B cell (primary cell): ENCODE results near the gene PCK1. TPM values are rescaled to one million over a fixed set of nuclear protein-coding genes. Genes with fewer than 3 reads are reported as not detected.

Experiments used
- ATAC-seq: fragments of 200-7000 bp; cut with Tn5 transposase; one replicate; pipeline ENCODE4 v1.10.0; 2021; ENCODE audit warnings: low read depth, mild to moderate bottlenecking, moderate number of reproducible peaks, moderate library complexity
- CTCF ChIA-PET: fragments of 350-600 bp; sonication (Branson Sonifier 250); formaldehyde crosslinking; loops from one replicate; lab custom pipeline; 2021; ENCODE audit warnings: antibody characterized with exemption, inconsistent platforms; lab: Charles Lee
- POLR2A ChIA-PET: fragments of 350-600 bp; sonication (Branson Sonifier 250); formaldehyde crosslinking; loops from one replicate; lab custom pipeline; 2021; ENCODE audit warnings: antibody characterized with exemption; lab: Charles Lee
- DNase-seq: peaks from one replicate; pipeline ENCODE4 v3.0.0; 2013
- H2AFZ ChIP-seq: 2 replicates; pipeline ENCODE4 v1.6.1; 2012; ENCODE audit warnings: mild to moderate bottlenecking, low read depth, low read length; ENCODE audit not compliant: insufficient read depth, poor library complexity, severe bottlenecking
- H3K27ac ChIP-seq, 2 donors: 1 replicate in 1 of 2; 2 replicates in 1 of 2; pipeline ENCODE4 v1.5.1; 2012 to 2013; ENCODE audit warnings: low read length in 2 of 2, mild to moderate bottlenecking in 2 of 2, moderate library complexity in 1 of 2
- H3K27me3 ChIP-seq, 4 experiments: fragments of 200-600 bp in 1 of 4; sonication (generic) in 1 of 4; replicated peaks in 1 of 4; 1 replicate in 2 of 4; 2 replicates in 2 of 4; pipeline versions ENCODE4 v1.6.1 to v1.7.0; 2013 to 2016; ENCODE audit warnings: low read length in 3 of 4, mild to moderate bottlenecking in 2 of 4, mixed read lengths in 1 of 4, moderate library complexity in 1 of 4; ENCODE audit not compliant: insufficient read depth in 4 of 4, control insufficient read depth in 3 of 4; ENCODE audit errors: control extremely low read depth in 1 of 4
- H3K36me3 ChIP-seq, 2 experiments: replicated peaks in 1 of 2; 1 replicate in 1 of 2; 2 replicates in 1 of 2; pipeline versions ENCODE4 v1.6.1 to v1.7.1; 2013; ENCODE audit warnings: low read length in 1 of 2; ENCODE audit not compliant: insufficient read depth in 2 of 2, control insufficient read depth in 1 of 2; ENCODE audit errors: control extremely low read depth in 1 of 2, extremely low read depth in 1 of 2
- H3K4me1 ChIP-seq, 2 donors: fragments of 200-600 bp in 1 of 2; sonication (generic) in 1 of 2; 1 replicate in 1 of 2; 2 replicates in 1 of 2; pipeline versions ENCODE4 v1.5.1 to v1.6.1; 2013 to 2017; ENCODE audit warnings: low read length in 2 of 2; ENCODE audit not compliant: control insufficient read depth in 2 of 2, insufficient read depth in 2 of 2
- H3K4me2 ChIP-seq: replicated peaks from 2 replicates; pipeline ENCODE3; 2012; ENCODE audit warnings: mild to moderate bottlenecking, low read depth, low read length; ENCODE audit not compliant: poor library complexity, severe bottlenecking
- H3K4me3 ChIP-seq, 5 experiments: fragments of 200-600 bp in 1 of 5; sonication (generic) in 1 of 5; 1 replicate in 3 of 5; 2 replicates in 2 of 5; pipeline versions ENCODE4 v1.5.1 to v1.7.0; 2011 to 2016; ENCODE audit warnings: low read length in 4 of 5, mild to moderate bottlenecking in 4 of 5, low read depth in 2 of 5, control low read depth in 1 of 5, moderate library complexity in 1 of 5; ENCODE audit not compliant: insufficient read depth in 1 of 5; ENCODE audit errors: control extremely low read depth in 1 of 5, extremely low read depth in 1 of 5
- H3K79me2 ChIP-seq: fragments of 200-600 bp; sonication (generic); one replicate; pipeline ENCODE4 v1.6.0; 2016; ENCODE audit warnings: low read length; ENCODE audit not compliant: control insufficient read depth, insufficient read depth
- H3K9ac ChIP-seq: fragments of 200-600 bp; sonication (generic); 2 replicates; pipeline ENCODE4 v1.6.1; 2017; ENCODE audit warnings: mild to moderate bottlenecking, low read length, moderate library complexity
- H3K9me3 ChIP-seq, 3 donors: one replicate each; pipeline versions ENCODE4 v1.6.1 to v1.7.1; 2013; ENCODE audit warnings: low read length in 2 of 3; ENCODE audit not compliant: control insufficient read depth in 2 of 3, insufficient read depth in 1 of 3; ENCODE audit errors: control extremely low read depth in 1 of 3
- H4K20me1 ChIP-seq: 2 replicates; pipeline ENCODE4 v1.6.0; 2012; ENCODE audit warnings: mild to moderate bottlenecking, low read length; ENCODE audit not compliant: insufficient read depth, control insufficient read depth, poor library complexity, severe bottlenecking
- H3K27ac Mint-ChIP-seq: one replicate; pipeline ENCODE4 v1.8.0; 2021; ENCODE audit warnings: mixed read lengths
- H3K27me3 Mint-ChIP-seq: one replicate; pipeline ENCODE4 v1.8.0; 2021; ENCODE audit warnings: mixed read lengths
- H3K4me1 Mint-ChIP-seq: one replicate; pipeline ENCODE4 v1.8.0; 2021; ENCODE audit warnings: mixed read lengths
- H3K4me3 Mint-ChIP-seq: one replicate; pipeline ENCODE4 v1.8.0; 2021; ENCODE audit warnings: mixed read lengths
- H3K9me3 Mint-ChIP-seq: one replicate; pipeline ENCODE4 v1.8.0; 2022; ENCODE audit warnings: mixed read lengths; ENCODE audit not compliant: insufficient read depth
- EZH2 ChIP-seq: IDR thresholded peaks from 2 replicates; pipeline ENCODE4 v1.6.1; 2012; ENCODE audit warnings: borderline replicate concordance, low read depth, mild to moderate bottlenecking, moderate library complexity, low read length; ENCODE audit not compliant: insufficient read depth, poor library complexity, severe bottlenecking
- WGBS: methylation state at CpG from one replicate; pipeline ENCODE4 v1.1.5; 2013; ENCODE audit warnings: missing lambda C conversion rate; ENCODE audit not compliant: insufficient coverage; 5-methylcytosine and 5-hydroxymethylcytosine counted together
- intact Hi-C: fragments of 100-400 bp; cut with micrococcal nuclease; formaldehyde crosslinking; loops from one replicate; pipeline ENCODE4 v1.10.0; 2022
- polyA plus RNA-seq: library from polyadenylated mRNA; depleted of rRNA; stranded (reverse); fragments of >200 nt; gene quantifications from 2 replicates; pipeline ENCODE4 v1.2.3, GENCODE V29; 2012
- total RNA-seq, 2 donors: library from RNA; stranded (reverse); fragments of 120-200 nt in 1 of 2; gene quantifications; 1 replicate in 1 of 2; 2 replicates in 1 of 2; pipeline versions ENCODE4 v1.2.3 to v1.2.4, GENCODE V29; 2013 to 2022
- TF ChIP-seq, protein P1 (sequence below): fragments of 200-600 bp; IDR thresholded peaks from one replicate; pipeline ENCODE4 v1.8.0; 2022; ENCODE audit warnings: antibody characterized with exemption, mild to moderate bottlenecking

PCK1 gene
- total and polyA plus RNA-seq, 2 donors (not counting 1 experiment from before 2014, with no cell fraction given): not detected

- H3K9me3 ChIP-seq: no peaks in the 10 kb centered on the region
- peaks cover 0 to 71% of the 10 kb centered on the region in 2 experiments for H3K36me3 ChIP-seq
- no peak for TF ChIP-seq EZH2
- TF ChIP-seq, protein P1, sequence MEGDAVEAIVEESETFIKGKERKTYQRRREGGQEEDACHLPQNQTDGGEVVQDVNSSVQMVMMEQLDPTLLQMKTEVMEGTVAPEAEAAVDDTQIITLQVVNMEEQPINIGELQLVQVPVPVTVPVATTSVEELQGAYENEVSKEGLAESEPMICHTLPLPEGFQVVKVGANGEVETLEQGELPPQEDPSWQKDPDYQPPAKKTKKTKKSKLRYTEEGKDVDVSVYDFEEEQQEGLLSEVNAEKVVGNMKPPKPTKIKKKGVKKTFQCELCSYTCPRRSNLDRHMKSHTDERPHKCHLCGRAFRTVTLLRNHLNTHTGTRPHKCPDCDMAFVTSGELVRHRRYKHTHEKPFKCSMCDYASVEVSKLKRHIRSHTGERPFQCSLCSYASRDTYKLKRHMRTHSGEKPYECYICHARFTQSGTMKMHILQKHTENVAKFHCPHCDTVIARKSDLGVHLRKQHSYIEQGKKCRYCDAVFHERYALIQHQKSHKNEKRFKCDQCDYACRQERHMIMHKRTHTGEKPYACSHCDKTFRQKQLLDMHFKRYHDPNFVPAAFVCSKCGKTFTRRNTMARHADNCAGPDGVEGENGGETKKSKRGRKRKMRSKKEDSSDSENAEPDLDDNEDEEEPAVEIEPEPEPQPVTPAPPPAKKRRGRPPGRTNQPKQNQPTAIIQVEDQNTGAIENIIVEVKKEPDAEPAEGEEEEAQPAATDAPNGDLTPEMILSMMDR: no peak
- H2AFZ ChIP-seq: no peak overlapping the region
- peaks cover 38% of the 10 kb centered on the region for H3K4me1 Mint-ChIP-seq
- no peak for ATAC-seq
- ChIA-PET POLR2A (interaction anchor here (1.6 kb wide), 1 partner anchor 13 kb away, joined by 3 read pairs; no protein-coding TSS in a partner anchor), CTCF (interaction anchor here (0.9 to 11.0 kb wide), 4 partner anchors 9 to 65 kb away, joined by 3 to 131 read pairs (median 3); no protein-coding TSS in a partner anchor)
- H3K27ac Mint-ChIP-seq: no peak overlapping the region
- no peaks in the 10 kb centered on the region for H3K27me3 Mint-ChIP-seq
- DNase-seq: no peak
- H3K4me3 ChIP-seq: no peak overlapping the region
- no peak overlapping the region for H3K27ac ChIP-seq
- 94% methylated on average over 14 of the region's 16 CpGs for WGBS
- no peaks in the 10 kb centered on the region for H3K9me3 Mint-ChIP-seq
- intact Hi-C loops: loop anchor here (5.0 to 10.0 kb wide), 2 partner anchors 1280 to 1393 kb away; partner anchors contain the start of gene CTSZ
- H3K4me1 ChIP-seq: peaks cover 27 to 36% of the 10 kb centered on the region in 2 donors
- no peak overlapping the region for H3K9ac ChIP-seq
- H3K79me2 ChIP-seq: peaks cover 32% of the 10 kb centered on the region
- H3K4me3 Mint-ChIP-seq: no peak overlapping the region
- no peak overlapping the region for H3K4me2 ChIP-seq
- H4K20me1 ChIP-seq: peaks cover 20% of the 10 kb centered on the region
- H3K27me3 ChIP-seq: no peaks in the 10 kb centered on the region
Measured at GRCh38 chr20:57614490-57615444, 53.9 kb downstream of the PCK1 start.
